Measurements from ENCODE around the gene GNG7.

Gene GNG7

DNA sequence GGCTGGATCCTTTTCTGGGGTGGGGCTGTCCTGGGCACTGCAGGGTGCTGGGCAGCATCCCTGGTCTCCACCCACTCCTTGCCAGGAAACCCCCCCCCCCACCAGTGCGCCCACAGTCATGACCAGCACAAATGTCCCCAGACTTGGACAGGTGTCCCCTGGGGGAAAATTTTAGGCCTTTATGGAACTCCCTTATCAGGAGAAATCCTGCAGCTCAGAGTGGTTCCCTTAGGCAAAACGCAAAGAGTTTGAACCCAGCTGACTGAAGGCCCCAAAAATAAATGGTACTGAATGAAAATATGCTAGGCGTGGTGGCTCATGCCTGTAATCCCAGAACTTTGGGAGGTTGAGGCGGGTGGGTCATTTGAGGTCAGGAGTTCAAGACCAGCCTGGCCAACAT is 174.8 kb downstream of the GNG7 start:
- no peak for ATAC-seq
- TF ChIP-seq ARNTL (CRISPR knock-in tag; IDR thresholded peaks at IDR 0.05; ENCODE audit: borderline replicate concordance, low read depth) (no peak), POU6F1 (CRISPR knock-in tag; IDR thresholded peaks at IDR 0.05; ENCODE audit: borderline replicate concordance, low read depth) (no peak), ZFP30 (CRISPR knock-in tag; IDR thresholded peaks at IDR 0.05) (no peak), CSDC2 (CRISPR knock-in tag; IDR thresholded peaks at IDR 0.05) (no peak), PATZ1 (CRISPR knock-in tag; IDR thresholded peaks at IDR 0.05; ENCODE audit: borderline replicate concordance) (no peak), TCF4 (CRISPR knock-in tag; IDR thresholded peaks at IDR 0.05; ENCODE audit: borderline replicate concordance) (no peak), ZNF565 (CRISPR knock-in tag; conservative IDR thresholded peaks at IDR 0.05; ENCODE audit: low read depth) (no peak), ISL1 (CRISPR knock-in tag; IDR thresholded peaks at IDR 0.05) (no peak), CREB5 (CRISPR knock-in tag; IDR thresholded peaks at IDR 0.05; ENCODE audit: low read depth) (no peak)
- TF ChIP-seq, protein P1, sequence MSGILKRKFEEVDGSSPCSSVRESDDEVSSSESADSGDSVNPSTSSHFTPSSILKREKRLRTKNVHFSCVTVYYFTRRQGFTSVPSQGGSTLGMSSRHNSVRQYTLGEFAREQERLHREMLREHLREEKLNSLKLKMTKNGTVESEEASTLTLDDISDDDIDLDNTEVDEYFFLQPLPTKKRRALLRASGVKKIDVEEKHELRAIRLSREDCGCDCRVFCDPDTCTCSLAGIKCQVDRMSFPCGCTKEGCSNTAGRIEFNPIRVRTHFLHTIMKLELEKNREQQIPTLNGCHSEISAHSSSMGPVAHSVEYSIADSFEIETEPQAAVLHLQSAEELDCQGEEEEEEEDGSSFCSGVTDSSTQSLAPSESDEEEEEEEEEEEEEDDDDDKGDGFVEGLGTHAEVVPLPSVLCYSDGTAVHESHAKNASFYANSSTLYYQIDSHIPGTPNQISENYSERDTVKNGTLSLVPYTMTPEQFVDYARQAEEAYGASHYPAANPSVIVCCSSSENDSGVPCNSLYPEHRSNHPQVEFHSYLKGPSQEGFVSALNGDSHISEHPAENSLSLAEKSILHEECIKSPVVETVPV (CRISPR knock-in tag; IDR thresholded peaks at IDR 0.05): no peak
- TF ChIP-seq, protein P2, sequence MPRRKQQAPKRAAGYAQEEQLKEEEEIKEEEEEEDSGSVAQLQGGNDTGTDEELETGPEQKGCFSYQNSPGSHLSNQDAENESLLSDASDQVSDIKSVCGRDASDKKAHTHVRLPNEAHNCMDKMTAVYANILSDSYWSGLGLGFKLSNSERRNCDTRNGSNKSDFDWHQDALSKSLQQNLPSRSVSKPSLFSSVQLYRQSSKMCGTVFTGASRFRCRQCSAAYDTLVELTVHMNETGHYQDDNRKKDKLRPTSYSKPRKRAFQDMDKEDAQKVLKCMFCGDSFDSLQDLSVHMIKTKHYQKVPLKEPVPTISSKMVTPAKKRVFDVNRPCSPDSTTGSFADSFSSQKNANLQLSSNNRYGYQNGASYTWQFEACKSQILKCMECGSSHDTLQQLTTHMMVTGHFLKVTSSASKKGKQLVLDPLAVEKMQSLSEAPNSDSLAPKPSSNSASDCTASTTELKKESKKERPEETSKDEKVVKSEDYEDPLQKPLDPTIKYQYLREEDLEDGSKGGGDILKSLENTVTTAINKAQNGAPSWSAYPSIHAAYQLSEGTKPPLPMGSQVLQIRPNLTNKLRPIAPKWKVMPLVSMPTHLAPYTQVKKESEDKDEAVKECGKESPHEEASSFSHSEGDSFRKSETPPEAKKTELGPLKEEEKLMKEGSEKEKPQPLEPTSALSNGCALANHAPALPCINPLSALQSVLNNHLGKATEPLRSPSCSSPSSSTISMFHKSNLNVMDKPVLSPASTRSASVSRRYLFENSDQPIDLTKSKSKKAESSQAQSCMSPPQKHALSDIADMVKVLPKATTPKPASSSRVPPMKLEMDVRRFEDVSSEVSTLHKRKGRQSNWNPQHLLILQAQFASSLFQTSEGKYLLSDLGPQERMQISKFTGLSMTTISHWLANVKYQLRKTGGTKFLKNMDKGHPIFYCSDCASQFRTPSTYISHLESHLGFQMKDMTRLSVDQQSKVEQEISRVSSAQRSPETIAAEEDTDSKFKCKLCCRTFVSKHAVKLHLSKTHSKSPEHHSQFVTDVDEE (CRISPR knock-in tag; IDR thresholded peaks at IDR 0.05): no peak

DNA sequence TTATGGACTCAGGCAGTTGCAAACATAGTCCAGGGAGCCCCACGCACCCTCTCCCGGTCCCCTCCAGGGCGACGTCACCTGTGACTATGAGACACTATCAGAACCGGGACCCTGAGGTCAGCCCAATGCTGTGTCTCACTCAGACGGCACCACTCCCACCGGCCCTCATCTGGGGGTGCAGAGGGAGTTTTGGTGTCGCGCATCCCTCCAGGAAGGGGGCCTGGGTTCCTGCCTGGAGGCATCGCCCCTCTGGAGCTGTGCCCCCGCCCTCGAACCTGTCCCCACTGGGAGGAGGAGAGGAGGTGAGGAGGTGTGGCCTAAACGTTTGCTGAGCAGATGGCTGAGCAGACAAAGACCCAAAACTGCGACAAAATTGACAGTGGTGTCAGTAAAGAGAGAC is 175.3 kb downstream of the GNG7 start:
- no peak for TF ChIP-seq ESRRG (CRISPR knock-in tag; IDR thresholded peaks at IDR 0.05)
- no peak for TF ChIP-seq RARB (CRISPR knock-in tag; IDR thresholded peaks at IDR 0.05)
- TF ChIP-seq ZNF565 (CRISPR knock-in tag; conservative IDR thresholded peaks at IDR 0.05; ENCODE audit: low read depth): no peak
- TF ChIP-seq SNAI2 (CRISPR knock-in tag; IDR thresholded peaks at IDR 0.05): no peak
- no peak for TF ChIP-seq GLIS3 (CRISPR knock-in tag; IDR thresholded peaks at IDR 0.05)
- TF ChIP-seq ZFP30 (CRISPR knock-in tag; IDR thresholded peaks at IDR 0.05): no peak
- TF ChIP-seq, protein P1 (CRISPR knock-in tag; IDR thresholded peaks at IDR 0.05): no peak
- ATAC-seq: no peak

GRCh38 chr19:2524840-2525723 is 177.4 kb downstream of the GNG7 start:
- TF ChIP-seq ZNF8 (CRISPR knock-in tag; IDR thresholded peaks at IDR 0.05) (no peak), ZNF70 (CRISPR knock-in tag; IDR thresholded peaks at IDR 0.05) (no peak), CREB5 (CRISPR knock-in tag; IDR thresholded peaks at IDR 0.05; ENCODE audit: low read depth) (no peak), TCF4 (CRISPR knock-in tag; IDR thresholded peaks at IDR 0.05; ENCODE audit: borderline replicate concordance) (no peak), BACH2 (CRISPR knock-in tag; IDR thresholded peaks at IDR 0.05; ENCODE audit: borderline replicate concordance) (no peak), POU6F1 (CRISPR knock-in tag; IDR thresholded peaks at IDR 0.05; ENCODE audit: borderline replicate concordance, low read depth) (no peak), ISL1 (CRISPR knock-in tag; IDR thresholded peaks at IDR 0.05) (no peak), ZC3H10 (CRISPR knock-in tag; IDR thresholded peaks at IDR 0.05) (no peak), ZFP30 (CRISPR knock-in tag; IDR thresholded peaks at IDR 0.05) (no peak)
- ATAC-seq: peak; percentile 75
